GM12878 (cell line): ENCODE measurements around the gene NUDT14. TPM values are rescaled to one million over a fixed set of nuclear protein-coding genes. Genes with fewer than 3 reads are reported as not detected.

ENCODE experiments used
- ATAC-seq: fragments of 200-7000 bp; cut with Tn5 transposase; 3 replicates; pipeline ENCODE4 v1.9.1; 2020; ENCODE audit warnings: mild to moderate bottlenecking, moderate library complexity
- BruUV-seq: library from RNA; stranded (reverse); fragments of 400-500 nt; replicated peaks from 2 replicates; lab custom pipeline; 2021; lab: Mats Ljungman, UMichigan
- CTCF ChIA-PET: fragments of 300-600 bp; sonication (Branson Sonifier 250); formaldehyde crosslinking; extraction: SDS; loops from one replicate; lab custom pipeline; 2021; ENCODE audit warnings: inconsistent platforms; lab: Yijun Ruan, JAX
- POLR2A ChIA-PET: fragments of 350-600 bp; formaldehyde crosslinking; extraction: SDS; loops from one replicate; lab custom pipeline; 2021; ENCODE audit warnings: inconsistent platforms; lab: Charles Lee
- RAD21 ChIA-PET: fragments of 300-600 bp; sonication (Branson Sonifier 250); formaldehyde crosslinking; loops from one replicate; lab custom pipeline; 2023; ENCODE audit warnings: antibody characterized with exemption; ENCODE audit not compliant: unreplicated experiment; lab: Charles Lee
- SMC1A ChIA-PET: fragments of 300-600 bp; sonication (Branson Sonifier 250); formaldehyde crosslinking; loops from one replicate; lab custom pipeline; 2023; ENCODE audit not compliant: unreplicated experiment, uncharacterized antibody; lab: Charles Lee
- DNase-seq: peaks from one replicate; pipeline ENCODE4 v3.0.0-alpha.2; 2011; ENCODE audit warnings: low read depth, low spot score
- FAIRE-seq: peaks from 3 replicates; lab custom pipeline; 2011; peaks lifted over from hg19 to GRCh38; lab: Jason Lieb, UNC
- H2AFZ ChIP-seq: 2 replicates; pipeline ENCODE4 v1.6.0; 2011; ENCODE audit warnings: low read depth, low read length, control low read depth; ENCODE audit not compliant: control insufficient read depth
- H3K27ac ChIP-seq: 2 replicates; pipeline ENCODE4 v1.5.1; 2011; ENCODE audit warnings: control low read depth; ENCODE audit not compliant: control insufficient read depth, insufficient read depth
- H3K27me3 ChIP-seq, 2 experiments: replicated peaks in 1 of 2; 2 replicates each; pipeline versions ENCODE4 v1.6.0 to v1.6.1; 2011; ENCODE audit warnings: low read length in 1 of 2; ENCODE audit not compliant: control insufficient read depth in 2 of 2, insufficient read depth in 2 of 2
- H3K36me3 ChIP-seq, 2 experiments: 2 replicates each; pipeline ENCODE4 v1.5.1; 2011; ENCODE audit warnings: low read length in 1 of 2; ENCODE audit not compliant: control insufficient read depth in 2 of 2, insufficient read depth in 2 of 2
- H3K4me1 ChIP-seq: 2 replicates; pipeline ENCODE4 v1.6.1; 2011; ENCODE audit warnings: mild to moderate bottlenecking, low read length, moderate library complexity, mixed read lengths; ENCODE audit not compliant: control insufficient read depth, insufficient read depth
- H3K4me2 ChIP-seq: 2 replicates; pipeline ENCODE4 v1.6.0; 2011; ENCODE audit warnings: control low read depth; ENCODE audit not compliant: control insufficient read depth, insufficient read depth
- H3K4me3 ChIP-seq: fragments of 200-600 bp; sonication (generic); 2 replicates; pipeline ENCODE4 v1.5.1; 2016
- H3K79me2 ChIP-seq: 2 replicates; pipeline ENCODE4 v1.6.0; 2011; ENCODE audit warnings: low read length; ENCODE audit not compliant: control insufficient read depth, insufficient read depth
- H3K9ac ChIP-seq: 2 replicates; pipeline ENCODE4 v1.8.0; 2011; ENCODE audit warnings: low read length, control low read depth, mixed read lengths; ENCODE audit not compliant: control insufficient read depth, insufficient read depth
- H3K9me3 ChIP-seq: replicated peaks from 3 replicates; pipeline ENCODE4 v1.5.1; 2011; ENCODE audit warnings: mild to moderate bottlenecking, low read length; ENCODE audit not compliant: control insufficient read depth, insufficient read depth
- H4K20me1 ChIP-seq: 2 replicates; pipeline ENCODE4 v1.6.0; 2011; ENCODE audit not compliant: control insufficient read depth, insufficient read depth
- CBX5 ChIP-seq: sonication (generic); IDR thresholded peaks from 2 replicates; pipeline ENCODE4 v1.6.1; 2016; ENCODE audit warnings: low read depth, moderate library complexity, mild to moderate bottlenecking, inconsistent platforms
- CREB1 ChIP-seq: IDR thresholded peaks from 2 replicates; pipeline ENCODE4 v1.6.1; 2012; ENCODE audit warnings: low read depth, mild to moderate bottlenecking, inconsistent platforms
- KLF5 ChIP-seq: fragments of 450-650 bp; IDR thresholded peaks from 2 replicates; pipeline ENCODE4 v1.6.1; 2014; ENCODE audit warnings: mild to moderate bottlenecking; ENCODE audit not compliant: partially characterized antibody
- NR2C2 ChIP-seq: IDR thresholded peaks from 2 replicates; pipeline ENCODE4 v1.6.1; 2011; ENCODE audit warnings: borderline replicate concordance, low read depth; ENCODE audit not compliant: control insufficient read depth, insufficient read length
- RFX5 ChIP-seq: IDR thresholded peaks from 2 replicates; pipeline ENCODE4 v1.6.1; 2011; ENCODE audit warnings: low read depth, low read length, improper control_type of control experiment
- SMAD1 ChIP-seq: fragments of 450-650 bp; IDR thresholded peaks from 2 replicates; pipeline ENCODE4 v1.6.1; 2018; ENCODE audit warnings: mild to moderate bottlenecking, low read depth; ENCODE audit not compliant: partially characterized antibody
- YY1 ChIP-seq: IDR thresholded peaks from 2 replicates; pipeline ENCODE4 v1.6.1; 2011; ENCODE audit warnings: low read depth, mild to moderate bottlenecking, low read length
- ZBED1 ChIP-seq: IDR thresholded peaks from 2 replicates; pipeline ENCODE4 v1.6.1; 2016; ENCODE audit warnings: borderline replicate concordance
- ZNF384 ChIP-seq: IDR thresholded peaks from 2 replicates; pipeline ENCODE4 v1.6.1; 2012; ENCODE audit warnings: low read depth, mild to moderate bottlenecking, low read length, improper control_type of control experiment, borderline replicate concordance
- WGBS: methylation state at CpG from one replicate; pipeline ENCODE4 v1.1.6; 2016; ENCODE audit warnings: low lambda C conversion rate; ENCODE audit not compliant: insufficient replicate concordance, insufficient coverage; ENCODE audit errors: missing lambda C conversion rate; 5-methylcytosine and 5-hydroxymethylcytosine counted together
- in situ Hi-C: fragments of 300-500 bp; cut with MboI; formaldehyde crosslinking; loops from 9 replicates; pipeline ENCODE4 v1.14.3; 2018; ENCODE audit warnings: mixed read lengths
- intact Hi-C: fragments of 100-400 bp; cut with micrococcal nuclease; formaldehyde crosslinking; loops from one replicate; pipeline ENCODE4 v1.14.2; 2022; ENCODE audit not compliant: unreplicated experiment
- polyA plus RNA-seq, 11 experiments: library from polyadenylated mRNA; depleted of rRNA in 4 of 11; unstranded in 6 of 11; stranded (reverse) in 5 of 11; fragments of >200 nt; fragmentation: Nextera tagmentation in 4 of 11; fragmentation: Illumina TruSeq in 1 of 11; extraction: Ambion mirVana in 4 of 11; extraction: Trizol in 1 of 11; gene quantifications; 1 replicate in 1 of 11; 2 replicates in 10 of 11; pipeline versions ENCODE4 v1.2.1 to v1.2.3, GENCODE V29; 2011 to 2016; ENCODE audit warnings: inconsistent platforms in 2 of 11, missing spikeins in 2 of 11, low read depth in 1 of 11
- total RNA-seq, 4 experiments: library from RNA; depleted of rRNA in 3 of 4; stranded (reverse); fragments of >200 nt in 3 of 4; fragmentation: Illumina TruSeq in 1 of 4; extraction: Trizol in 1 of 4; gene quantifications; 2 replicates each; pipeline versions ENCODE4 v1.2.1 to v1.2.3, GENCODE V29; 2013 to 2021
- TF ChIP-seq, protein P1 (sequence below): IDR thresholded peaks from 2 replicates; pipeline ENCODE4 v1.6.1; 2012; ENCODE audit warnings: mild to moderate bottlenecking, low read depth, low read length
- TF ChIP-seq, protein P2 (sequence below), 3 experiments: IDR thresholded peaks in 2 of 3; conservative IDR thresholded peaks in 1 of 3; 2 replicates each; pipeline ENCODE4 v1.5.1; 2011; ENCODE audit warnings: low read depth in 3 of 3, low read length in 3 of 3, mild to moderate bottlenecking in 3 of 3, control low read depth in 2 of 3, moderate library complexity in 2 of 3, inconsistent platforms in 1 of 3, mixed read lengths in 1 of 3; ENCODE audit not compliant: control insufficient read depth in 2 of 3, insufficient read depth in 1 of 3; ENCODE audit errors: extremely low read depth in 1 of 3

The NUDT14 gene
- total and polyA plus RNA-seq, 10 of the 15 experiments (the other 5 are each of a cell fraction or from before 2014, with no cell fraction given) = 0.62 to 6.8 (median 4.3) TPM; not detected in 1

DNA sequence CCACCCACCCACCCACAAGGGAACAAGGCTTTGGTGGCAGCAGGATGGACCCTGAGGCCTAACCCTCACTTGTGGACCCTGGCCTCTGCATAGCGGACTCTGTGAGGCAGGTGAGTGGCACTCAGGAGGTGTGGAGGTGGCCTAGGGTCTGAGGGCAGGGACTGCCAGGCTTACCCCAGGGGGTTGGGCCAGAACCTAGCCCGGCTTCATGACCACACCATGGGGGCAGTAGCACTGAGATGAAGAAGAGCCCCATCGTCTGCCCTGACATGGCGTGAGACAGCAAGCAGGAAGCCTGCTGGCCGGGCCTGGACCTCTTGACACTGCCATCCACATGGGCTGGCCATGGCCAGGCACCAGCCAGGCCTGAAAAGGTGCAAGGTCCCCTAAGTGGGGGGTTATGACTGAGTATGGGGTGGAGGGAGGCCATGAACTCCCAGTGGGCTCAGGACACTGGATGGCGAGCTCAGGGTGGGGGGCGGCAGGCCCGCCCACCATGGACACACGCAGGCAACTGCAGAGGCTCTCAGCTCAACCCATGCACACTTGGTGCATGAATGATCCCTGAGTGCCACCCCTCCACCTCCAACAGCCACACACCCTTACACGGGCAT, 41.8 kb downstream of the NUDT14 start:
- intact Hi-C loops (no loop called here), in situ Hi-C loops (no loop called here)
- H3K27ac ChIP-seq = no peak overlapping the region
- no peaks in the 10 kb centered on the region for H3K27me3 ChIP-seq
- ChIA-PET POLR2A (no interaction called here), SMC1A (no interaction called here), RAD21 (no interaction called here), CTCF (no interaction called here)
- H3K79me2 ChIP-seq = no peaks in the 10 kb centered on the region
- TF ChIP-seq ZNF384 = no peak
- TF ChIP-seq YY1 = no peak
- TF ChIP-seq CREB1 = no peak
- no peak for TF ChIP-seq ZBED1
- H4K20me1 ChIP-seq = no peaks in the 10 kb centered on the region
- BruUV-seq = no TSS peak
- ATAC-seq = no peak
- H2AFZ ChIP-seq = no peak overlapping the region
- no peak overlapping the region for H3K4me2 ChIP-seq
- no peak overlapping the region for H3K4me3 ChIP-seq
- H3K9me3 ChIP-seq = peaks cover 8% of the 10 kb centered on the region; the same call in 1 of the 3 replicates
- no peaks in the 10 kb centered on the region for H3K4me1 ChIP-seq
- no peak for DNase-seq
- H3K36me3 ChIP-seq = no peaks in the 10 kb centered on the region
- 56% methylated on average over 10 of the region's 10 CpGs for WGBS
- no peak overlapping the region for H3K9ac ChIP-seq
- FAIRE-seq = no peak

DNA sequence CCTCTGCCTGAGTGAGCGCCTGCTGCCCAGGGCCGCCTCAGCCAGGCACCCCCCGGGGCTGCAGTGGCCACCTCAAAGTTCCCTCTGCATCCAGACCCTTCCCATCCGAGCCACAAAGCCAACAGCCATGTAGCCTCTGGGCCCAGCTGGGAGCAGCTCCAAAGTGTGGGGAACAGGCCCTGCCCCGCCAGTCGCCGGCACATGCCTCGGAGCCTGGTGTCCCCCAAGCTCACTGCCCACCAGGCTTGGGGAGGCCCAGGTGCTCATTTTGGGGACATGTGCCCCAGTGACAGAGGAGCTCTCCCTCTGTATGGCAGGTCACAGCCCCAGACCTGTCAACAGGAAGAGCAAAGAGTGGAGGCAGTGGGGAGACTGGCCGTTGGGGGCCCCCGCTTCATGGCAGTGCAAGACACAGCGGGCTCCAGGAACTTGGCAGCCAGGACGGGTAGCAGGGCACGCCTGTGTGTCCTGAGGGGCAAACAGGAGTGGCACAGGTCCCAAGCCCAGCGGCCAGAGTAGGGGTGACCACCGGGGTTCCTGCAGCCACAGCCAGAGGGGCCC, 42.5 kb downstream of the NUDT14 start:
- no peak overlapping the region for H3K27ac ChIP-seq
- SMC1A ChIA-PET = no interaction called here
- H3K9me3 ChIP-seq = peaks cover 8% of the 10 kb centered on the region; the same call in 1 of the 3 replicates
- H3K27me3 ChIP-seq = no peaks in the 10 kb centered on the region
- no peaks in the 10 kb centered on the region for H3K4me1 ChIP-seq
- no peaks in the 10 kb centered on the region for H3K36me3 ChIP-seq
- DNase-seq = no peak
- no peak overlapping the region for H3K9ac ChIP-seq
- BruUV-seq = no TSS peak
- in situ Hi-C loops = no loop called here
- H3K4me2 ChIP-seq = no peak overlapping the region
- POLR2A ChIA-PET = no interaction called here
- no peak for FAIRE-seq
- RAD21 ChIA-PET = no interaction called here
- H4K20me1 ChIP-seq = no peaks in the 10 kb centered on the region
- CTCF ChIA-PET = no interaction called here
- WGBS = 68% methylated on average over 15 of the region's 15 CpGs
- no peak for ATAC-seq
- H3K79me2 ChIP-seq = no peaks in the 10 kb centered on the region
- intact Hi-C loops = no loop called here
- H2AFZ ChIP-seq = no peak overlapping the region
- no peak overlapping the region for H3K4me3 ChIP-seq
- TF ChIP-seq SMAD1 = no peak
- no peak for TF ChIP-seq NR2C2
- no peak for TF ChIP-seq CBX5
- TF ChIP-seq, protein P1, sequence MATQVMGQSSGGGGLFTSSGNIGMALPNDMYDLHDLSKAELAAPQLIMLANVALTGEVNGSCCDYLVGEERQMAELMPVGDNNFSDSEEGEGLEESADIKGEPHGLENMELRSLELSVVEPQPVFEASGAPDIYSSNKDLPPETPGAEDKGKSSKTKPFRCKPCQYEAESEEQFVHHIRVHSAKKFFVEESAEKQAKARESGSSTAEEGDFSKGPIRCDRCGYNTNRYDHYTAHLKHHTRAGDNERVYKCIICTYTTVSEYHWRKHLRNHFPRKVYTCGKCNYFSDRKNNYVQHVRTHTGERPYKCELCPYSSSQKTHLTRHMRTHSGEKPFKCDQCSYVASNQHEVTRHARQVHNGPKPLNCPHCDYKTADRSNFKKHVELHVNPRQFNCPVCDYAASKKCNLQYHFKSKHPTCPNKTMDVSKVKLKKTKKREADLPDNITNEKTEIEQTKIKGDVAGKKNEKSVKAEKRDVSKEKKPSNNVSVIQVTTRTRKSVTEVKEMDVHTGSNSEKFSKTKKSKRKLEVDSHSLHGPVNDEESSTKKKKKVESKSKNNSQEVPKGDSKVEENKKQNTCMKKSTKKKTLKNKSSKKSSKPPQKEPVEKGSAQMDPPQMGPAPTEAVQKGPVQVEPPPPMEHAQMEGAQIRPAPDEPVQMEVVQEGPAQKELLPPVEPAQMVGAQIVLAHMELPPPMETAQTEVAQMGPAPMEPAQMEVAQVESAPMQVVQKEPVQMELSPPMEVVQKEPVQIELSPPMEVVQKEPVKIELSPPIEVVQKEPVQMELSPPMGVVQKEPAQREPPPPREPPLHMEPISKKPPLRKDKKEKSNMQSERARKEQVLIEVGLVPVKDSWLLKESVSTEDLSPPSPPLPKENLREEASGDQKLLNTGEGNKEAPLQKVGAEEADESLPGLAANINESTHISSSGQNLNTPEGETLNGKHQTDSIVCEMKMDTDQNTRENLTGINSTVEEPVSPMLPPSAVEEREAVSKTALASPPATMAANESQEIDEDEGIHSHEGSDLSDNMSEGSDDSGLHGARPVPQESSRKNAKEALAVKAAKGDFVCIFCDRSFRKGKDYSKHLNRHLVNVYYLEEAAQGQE = no peak
- no peak for TF ChIP-seq RFX5
- TF ChIP-seq, protein P2, sequence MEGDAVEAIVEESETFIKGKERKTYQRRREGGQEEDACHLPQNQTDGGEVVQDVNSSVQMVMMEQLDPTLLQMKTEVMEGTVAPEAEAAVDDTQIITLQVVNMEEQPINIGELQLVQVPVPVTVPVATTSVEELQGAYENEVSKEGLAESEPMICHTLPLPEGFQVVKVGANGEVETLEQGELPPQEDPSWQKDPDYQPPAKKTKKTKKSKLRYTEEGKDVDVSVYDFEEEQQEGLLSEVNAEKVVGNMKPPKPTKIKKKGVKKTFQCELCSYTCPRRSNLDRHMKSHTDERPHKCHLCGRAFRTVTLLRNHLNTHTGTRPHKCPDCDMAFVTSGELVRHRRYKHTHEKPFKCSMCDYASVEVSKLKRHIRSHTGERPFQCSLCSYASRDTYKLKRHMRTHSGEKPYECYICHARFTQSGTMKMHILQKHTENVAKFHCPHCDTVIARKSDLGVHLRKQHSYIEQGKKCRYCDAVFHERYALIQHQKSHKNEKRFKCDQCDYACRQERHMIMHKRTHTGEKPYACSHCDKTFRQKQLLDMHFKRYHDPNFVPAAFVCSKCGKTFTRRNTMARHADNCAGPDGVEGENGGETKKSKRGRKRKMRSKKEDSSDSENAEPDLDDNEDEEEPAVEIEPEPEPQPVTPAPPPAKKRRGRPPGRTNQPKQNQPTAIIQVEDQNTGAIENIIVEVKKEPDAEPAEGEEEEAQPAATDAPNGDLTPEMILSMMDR (IDR thresholded peaks at IDR 0.05 in 2 of 3, conservative IDR thresholded peaks at IDR 0.05 in 1 of 3; ENCODE audit: control insufficient read depth in 2 of 3, extremely low read depth in 1 of 3, insufficient read depth in 1 of 3, low read depth in 3 of 3, low read length in 3 of 3) = no peak
- TF ChIP-seq KLF5 = no peak
